Astrocyte (in vitro differentiated cells and primary cell): ENCODE results near the gene AGA.

ENCODE experiments used
- CTCF ChIP-seq: IDR thresholded peaks from 2 replicates; pipeline ENCODE4 v1.5.1; 2011; ENCODE audit warnings: low read depth, mild to moderate bottlenecking, inconsistent platforms, low read length, moderate library complexity; ENCODE audit not compliant: insufficient read depth
- EZH2 ChIP-seq: IDR thresholded peaks from 2 replicates; pipeline ENCODE4 v1.6.1; 2012; ENCODE audit warnings: mild to moderate bottlenecking, low read length, inconsistent platforms; ENCODE audit not compliant: insufficient read depth

GRCh38 chr4:177490769-177491168 lies 48.5 kb upstream of the AGA start:
- no peak for TF ChIP-seq CTCF
- TF ChIP-seq EZH2: no peak
